Measurements from ENCODE around the gene RGL4. TPM values are rescaled to one million over a fixed set of nuclear protein-coding genes. Genes with fewer than 3 reads are reported as not detected.
"Not testable (repeated sequence)": the region's sequence is repeated elsewhere in the genome, so short reads cannot be mapped to it uniquely, and the experiment has no call there.

The RGL4 gene
- polyA plus RNA-seq, 3 donors, result 2.3 to 2.4 (median 2.3) TPM

GRCh38 chr22:23673050-23673620 is 17.7 kb upstream of the RGL4 start:
- Histone ChIP-seq H3K4me1 (ENCODE audit: control insufficient read depth in 1 of 2, insufficient read depth in 2 of 2, low read length in 2 of 2) (peaks cover 18 to 22% of the 10 kb centered on the region in 2 donors), H3K9ac (ENCODE audit: insufficient read depth, low read length, poor library complexity, severe bottlenecking) (no peak overlapping the region), H3K9me3 (replicated peaks in 1 of 2; ENCODE audit: control insufficient read depth in 1 of 2, insufficient read depth in 1 of 2, low read length in 2 of 2) (no peaks in the 10 kb centered on the region), H3K27ac (ENCODE audit: low read depth in 1 of 2, low read length in 2 of 2) (no peak overlapping the region), H3K36me3 (replicated peaks in 1 of 2; ENCODE audit: control insufficient read depth in 1 of 2, insufficient read depth in 2 of 2, low read length in 2 of 2) (no peaks in the 10 kb centered on the region), H3K4me2 (replicated peaks; ENCODE audit: extremely low read depth, low read length, poor library complexity, severe bottlenecking) (no peak overlapping the region), H4K20me1 (ENCODE audit: insufficient read depth, low read length) (no peaks in the 10 kb centered on the region), H3K4me3 (replicated peaks in 1 of 3; ENCODE audit: low read depth in 2 of 3, low read length in 3 of 3) (no peak overlapping the region), H3K79me2 (ENCODE audit: insufficient read depth, low read length) (no peaks in the 10 kb centered on the region), H2AFZ (ENCODE audit: insufficient read depth, low read depth, low read length, poor library complexity, severe bottlenecking) (no peak overlapping the region), H3K27me3 (ENCODE audit: control insufficient read depth in 2 of 2, insufficient read depth in 2 of 2, low read length in 2 of 2) (no peaks in the 10 kb centered on the region)
- Mint-ChIP-seq H3K4me3 (no peak overlapping the region), H3K36me3 (peaks cover 6 to 39% of the 10 kb centered on the region in 2 donors), H3K27me3 (ENCODE audit: low read depth in 3 of 3) (peaks cover 0 to 3% (median 2%) of the 10 kb centered on the region in 3 donors), H3K9me3 (no peaks in the 10 kb centered on the region), H3K4me1 (peaks cover 39% of the 10 kb centered on the region), H3K27ac (peak overlapping the region in 5 of 7 donors; percentile 63 to 89 (median 68))
- intact Hi-C loops (cut with micrococcal nuclease), result no loop called here
- WGBS (ENCODE audit: insufficient coverage), result 80% methylated on average over 4 of the region's 7 CpGs
- TF ChIP-seq CTCF (IDR thresholded peaks at IDR 0.05), result no peak
- no peak for DNase-seq

- no peak for DNase-seq
- Histone ChIP-seq H3K27ac (ENCODE audit: low read depth in 1 of 2, low read length in 2 of 2) (no peak overlapping the region), H2AFZ (ENCODE audit: insufficient read depth, low read depth, low read length, poor library complexity, severe bottlenecking) (no peak overlapping the region), H3K36me3 (replicated peaks in 1 of 2; ENCODE audit: control insufficient read depth in 1 of 2, insufficient read depth in 2 of 2, low read length in 2 of 2) (no peaks in the 10 kb centered on the region), H3K9me3 (replicated peaks in 1 of 2; ENCODE audit: control insufficient read depth in 1 of 2, insufficient read depth in 1 of 2, low read length in 2 of 2) (no peaks in the 10 kb centered on the region), H3K9ac (ENCODE audit: insufficient read depth, low read length, poor library complexity, severe bottlenecking) (no peak overlapping the region), H3K4me1 (ENCODE audit: control insufficient read depth in 1 of 2, insufficient read depth in 2 of 2, low read length in 2 of 2) (peaks cover 18 to 22% of the 10 kb centered on the region in 2 donors), H3K27me3 (ENCODE audit: control insufficient read depth in 2 of 2, insufficient read depth in 2 of 2, low read length in 2 of 2) (no peaks in the 10 kb centered on the region), H3K4me3 (replicated peaks in 1 of 3; ENCODE audit: low read depth in 2 of 3, low read length in 3 of 3) (no peak overlapping the region), H4K20me1 (ENCODE audit: insufficient read depth, low read length) (no peaks in the 10 kb centered on the region), H3K4me2 (replicated peaks; ENCODE audit: extremely low read depth, low read length, poor library complexity, severe bottlenecking) (no peak overlapping the region), H3K79me2 (ENCODE audit: insufficient read depth, low read length) (no peaks in the 10 kb centered on the region)
- Mint-ChIP-seq H3K4me3 (peak overlapping the region in 1 of 2 donors; percentile 41), H3K27ac (peak overlapping the region in 6 of 7 donors; percentile 13 to 88 (median 68)), H3K9me3 (no peaks in the 10 kb centered on the region), H3K27me3 (ENCODE audit: low read depth in 3 of 3) (peaks cover 0 to 3% (median 2%) of the 10 kb centered on the region in 3 donors), H3K36me3 (peaks cover 9 to 39% of the 10 kb centered on the region in 2 donors), H3K4me1 (peaks cover 39% of the 10 kb centered on the region)
- intact Hi-C loops (cut with micrococcal nuclease), result no loop called here
- 87% methylated on average over 13 of the region's 26 CpGs for WGBS (ENCODE audit: insufficient coverage)
- no peak for TF ChIP-seq CTCF (IDR thresholded peaks at IDR 0.05)
Observed at GRCh38 chr22:23673826-23674690, 16.8 kb upstream of the RGL4 start.

- DNase-seq; H3K36me3 ChIP-seq (replicated peaks in 1 of 2; ENCODE audit: control insufficient read depth in 1 of 2, insufficient read depth in 2 of 2, low read length in 2 of 2); H3K27me3 Mint-ChIP-seq (ENCODE audit: low read depth in 3 of 3); H2AFZ ChIP-seq (ENCODE audit: insufficient read depth, low read depth, low read length, poor library complexity, severe bottlenecking); H3K4me3 ChIP-seq (replicated peaks in 1 of 3; ENCODE audit: low read depth in 2 of 3, low read length in 3 of 3); H3K4me3 Mint-ChIP-seq; H3K9me3 Mint-ChIP-seq; H4K20me1 ChIP-seq (ENCODE audit: insufficient read depth, low read length); H3K4me2 ChIP-seq (replicated peaks; ENCODE audit: extremely low read depth, low read length, poor library complexity, severe bottlenecking); H3K9me3 ChIP-seq (replicated peaks in 1 of 2; ENCODE audit: control insufficient read depth in 1 of 2, insufficient read depth in 1 of 2, low read length in 2 of 2); H3K9ac ChIP-seq (ENCODE audit: insufficient read depth, low read length, poor library complexity, severe bottlenecking); H3K27me3 ChIP-seq (ENCODE audit: control insufficient read depth in 2 of 2, insufficient read depth in 2 of 2, low read length in 2 of 2); H3K79me2 ChIP-seq (ENCODE audit: insufficient read depth, low read length); intact Hi-C loops (cut with micrococcal nuclease): not testable (repeated sequence)
- 100% methylated on average over 2 of the region's 6 CpGs for WGBS (ENCODE audit: insufficient coverage)
- Mint-ChIP-seq H3K27ac (peak overlapping the region in 5 of 7 donors; percentile 69 to 88 (median 81)), H3K36me3 (peaks cover 9 to 41% of the 10 kb centered on the region in 2 donors), H3K4me1 (peaks cover 39% of the 10 kb centered on the region)
- peaks cover 18 to 22% of the 10 kb centered on the region in 2 donors for H3K4me1 ChIP-seq (ENCODE audit: control insufficient read depth in 1 of 2, insufficient read depth in 2 of 2, low read length in 2 of 2)
- H3K27ac ChIP-seq (ENCODE audit: low read depth in 1 of 2, low read length in 2 of 2), result peak overlapping the region in 1 of 2 donors; percentile 76
Observed at GRCh38 chr22:23674886-23675501, 15.8 kb upstream of the RGL4 start.

Data from CD14-positive monocyte (primary cell).